Stimulated activated CD8-positive, alpha-beta memory T cell treated with anti-CD3 and anti-CD28 coated beads, Interleukin-4, amount 100 ng/mL, for 1 hour (primary cell): Measurements from ENCODE around the gene RANBP17.
"Not testable (repeated sequence)": the region's sequence is repeated elsewhere in the genome, so short reads cannot be mapped to it uniquely, and the experiment has no call there.

Experiments used
- DNase-seq, 2 donors: peaks; one replicate each; pipeline ENCODE4 v3.0.0-alpha.2; 2020; ENCODE audit warnings: low read depth in 2 of 2, low spot score in 1 of 2

The RANBP17 gene

DNA sequence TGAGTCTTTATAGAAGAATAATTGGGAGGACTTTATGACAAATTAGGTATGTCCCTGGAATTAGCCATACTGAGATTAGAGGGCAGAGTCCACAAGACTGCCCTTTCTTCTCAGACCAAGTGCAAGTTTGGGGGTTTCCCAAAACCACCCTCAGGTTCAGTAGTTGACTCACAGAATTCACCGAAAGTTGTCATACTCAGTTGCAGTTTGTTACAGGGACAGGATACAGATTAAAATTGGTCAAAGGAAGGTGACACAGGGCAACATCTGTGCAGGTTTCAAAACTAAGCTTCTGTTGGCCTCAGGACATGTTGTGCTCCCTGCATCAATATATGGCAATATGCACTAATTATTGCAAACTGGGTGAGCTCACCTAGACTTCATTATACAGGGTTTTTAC is 3.8 kb downstream of the RANBP17 start:
- no peak for DNase-seq

- no peak for DNase-seq
Observed at GRCh38 chr5:170867825-170868224, 6.0 kb downstream of the RANBP17 start.

DNA sequence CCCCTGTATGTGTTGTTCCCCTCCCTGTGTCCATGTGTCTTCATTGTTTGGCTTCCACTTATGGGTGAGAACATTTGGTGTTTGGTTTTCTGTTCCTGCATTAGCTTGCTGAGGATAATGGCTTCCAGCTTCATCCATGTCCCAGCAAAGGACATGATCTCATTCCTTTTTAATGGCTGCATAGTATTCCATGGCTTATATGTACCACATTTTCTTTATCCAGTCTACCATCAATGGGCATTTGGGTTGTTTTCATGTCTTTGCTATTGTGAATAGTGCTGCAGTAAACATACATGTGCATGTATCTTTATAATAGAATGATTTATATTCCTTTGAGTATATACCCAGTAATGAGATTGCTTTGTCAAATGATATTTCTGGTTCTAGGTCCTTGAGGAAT is 8.6 kb downstream of the RANBP17 start:
- DNase-seq, result not testable (repeated sequence)

DNA sequence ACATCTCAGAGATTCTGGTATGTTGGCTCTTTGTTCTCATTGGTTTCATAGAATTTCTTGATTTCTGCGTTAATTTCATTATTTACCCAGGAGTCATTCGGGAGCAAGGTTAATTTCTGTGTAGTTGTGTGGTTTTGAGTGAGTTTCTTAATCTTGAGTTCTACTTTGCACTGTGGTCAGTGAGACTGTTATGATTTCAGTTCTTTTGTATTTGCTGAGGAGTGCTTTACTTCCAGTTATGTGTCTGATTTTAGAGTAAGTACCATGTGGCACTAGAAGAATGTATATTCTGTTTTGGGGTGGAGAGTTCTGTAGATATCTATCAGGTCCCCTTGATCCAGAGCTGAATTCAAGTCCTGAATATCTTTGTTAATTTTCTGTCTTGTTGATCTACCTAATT is 12.2 kb downstream of the RANBP17 start:
- no peak for DNase-seq

DNA sequence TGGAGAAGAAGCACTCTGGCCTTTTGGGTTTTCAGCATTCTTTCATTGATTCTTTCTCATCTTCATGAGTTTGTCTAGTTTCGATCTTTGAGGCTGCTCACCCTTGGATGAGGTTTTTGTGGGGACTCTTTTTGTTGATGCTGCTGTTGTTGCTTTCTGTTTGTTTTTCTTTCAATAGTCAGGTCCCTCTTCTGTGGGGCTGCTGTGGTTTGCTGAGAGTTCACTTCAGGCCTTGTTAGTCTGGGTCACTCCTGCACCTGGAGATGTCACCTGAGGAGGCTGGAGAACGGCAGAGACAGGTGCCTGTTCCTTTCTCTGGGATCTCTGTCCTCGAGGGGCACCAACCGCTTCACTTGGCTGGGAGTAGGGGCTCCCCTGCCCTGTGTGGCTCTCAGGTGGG is 14.0 kb downstream of the RANBP17 start:
- DNase-seq, result no peak

DNA sequence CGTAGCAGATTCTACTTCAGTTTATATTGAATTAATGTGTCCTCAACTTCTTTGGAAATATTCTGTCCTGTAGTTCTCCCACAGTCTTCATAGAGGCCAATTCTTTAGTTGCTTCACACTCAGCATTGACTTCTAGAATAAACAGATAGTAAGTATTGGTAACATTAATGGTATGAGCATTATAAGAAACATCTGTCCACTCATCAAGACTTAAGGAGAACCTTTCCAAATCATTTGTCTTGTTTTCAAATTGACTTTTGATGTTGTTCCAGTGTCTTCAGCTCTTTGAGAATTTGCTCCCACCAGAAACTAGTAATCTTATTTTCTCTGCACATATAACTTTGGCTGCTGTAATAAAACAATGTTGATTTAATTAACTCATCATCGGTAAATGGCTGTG is 18.3 kb downstream of the RANBP17 start:
- DNase-seq, result no peak

- no peak for DNase-seq
Observed at GRCh38 chr5:170882345-170882744, 20.5 kb downstream of the RANBP17 start.

DNA sequence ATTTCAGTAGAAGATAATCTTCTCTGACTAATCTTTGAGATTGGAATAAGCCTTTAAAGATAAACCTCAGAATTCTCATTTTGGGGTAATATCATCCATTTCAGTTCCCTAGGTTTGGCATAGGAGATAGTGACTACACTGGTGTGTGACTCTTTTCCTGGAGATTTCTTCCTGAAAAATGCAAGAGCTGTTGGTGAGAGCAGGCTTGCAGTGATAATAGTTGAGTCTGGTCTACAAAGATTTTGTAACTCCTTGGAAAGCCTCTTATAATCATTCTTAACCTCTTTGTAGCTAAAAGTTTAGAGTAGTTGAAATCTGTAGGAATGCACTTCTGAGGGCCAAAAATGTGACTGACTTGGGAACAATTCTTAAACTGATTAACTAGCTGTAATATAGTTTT is 23.4 kb downstream of the RANBP17 start:
- no peak for DNase-seq

GRCh38 chr5:170885809-170886208 is 24.0 kb downstream of the RANBP17 start:
- DNase-seq, result no peak

GRCh38 chr5:170886210-170886894 is 24.5 kb downstream of the RANBP17 start:
- no peak for DNase-seq

GRCh38 chr5:170892196-170892595 is 30.4 kb downstream of the RANBP17 start:
- DNase-seq, result no peak

DNA sequence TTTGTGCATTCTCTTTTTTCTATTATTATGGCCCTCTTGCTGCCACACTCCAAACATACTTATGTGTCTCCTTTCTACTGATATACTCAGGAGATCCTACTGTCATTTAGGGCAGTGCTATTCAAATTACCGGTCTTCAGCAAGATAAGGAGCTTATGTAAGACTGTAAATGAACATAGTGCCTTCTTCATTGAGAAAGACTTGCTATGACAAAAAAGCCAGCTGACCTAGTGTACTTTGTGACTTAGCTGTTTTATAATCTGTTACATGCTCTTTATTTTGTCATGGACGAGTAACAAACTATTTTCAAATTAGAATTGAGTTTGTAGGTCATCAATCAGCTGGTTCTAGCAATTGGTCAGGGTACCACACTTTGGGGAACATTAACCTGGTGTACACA is 32.8 kb downstream of the RANBP17 start:
- no peak for DNase-seq

GRCh38 chr5:170896779-170897178 is 35.0 kb downstream of the RANBP17 start:
- no peak for DNase-seq

- DNase-seq, result no peak
Observed at GRCh38 chr5:170903075-170903474, 41.3 kb downstream of the RANBP17 start.

GRCh38 chr5:170907758-170908157 is 45.9 kb downstream of the RANBP17 start:
- DNase-seq, result no peak

DNA sequence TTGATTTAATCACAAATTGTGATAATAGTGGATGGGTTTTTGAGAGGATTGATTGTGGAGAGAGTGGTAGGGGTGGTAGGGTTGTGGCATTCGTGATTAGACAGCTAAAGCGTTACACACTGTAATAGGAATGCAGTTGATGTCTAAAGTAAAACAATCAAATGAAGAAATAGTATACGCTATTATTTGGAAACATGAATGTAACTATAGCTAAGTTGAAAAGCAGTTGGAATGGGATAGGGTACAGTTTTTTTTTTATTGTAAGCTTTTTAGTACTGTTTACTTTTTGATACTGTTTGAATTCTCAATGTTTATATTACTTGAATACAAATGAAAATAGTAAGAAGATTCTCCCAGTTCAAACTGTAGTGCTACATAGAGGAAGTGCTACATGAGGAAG is 51.8 kb downstream of the RANBP17 start:
- DNase-seq, result no peak

GRCh38 chr5:170917113-170917512 is 55.3 kb downstream of the RANBP17 start:
- DNase-seq, result no peak

DNA sequence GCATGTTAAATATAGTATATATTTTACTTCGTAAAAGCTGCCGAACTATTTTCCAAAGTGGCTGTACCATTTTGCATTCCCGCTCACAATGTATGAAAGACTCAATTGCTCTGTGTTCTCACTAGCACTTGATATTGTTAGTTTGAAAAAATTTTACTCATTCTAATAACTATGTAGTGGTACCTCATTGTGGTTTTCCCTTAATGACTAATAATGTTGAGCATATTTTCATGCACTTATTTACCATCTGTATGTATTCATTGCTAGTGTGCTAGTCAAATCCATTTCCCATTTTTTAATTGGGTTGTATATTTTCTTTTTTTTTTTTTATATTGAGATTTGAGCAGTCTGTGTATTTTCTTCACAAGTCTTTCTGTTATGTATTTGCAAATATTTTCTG is 58.4 kb downstream of the RANBP17 start:
- no peak for DNase-seq

- DNase-seq, result not testable (repeated sequence)
Observed at GRCh38 chr5:170922331-170922730, 60.5 kb downstream of the RANBP17 start.

DNA sequence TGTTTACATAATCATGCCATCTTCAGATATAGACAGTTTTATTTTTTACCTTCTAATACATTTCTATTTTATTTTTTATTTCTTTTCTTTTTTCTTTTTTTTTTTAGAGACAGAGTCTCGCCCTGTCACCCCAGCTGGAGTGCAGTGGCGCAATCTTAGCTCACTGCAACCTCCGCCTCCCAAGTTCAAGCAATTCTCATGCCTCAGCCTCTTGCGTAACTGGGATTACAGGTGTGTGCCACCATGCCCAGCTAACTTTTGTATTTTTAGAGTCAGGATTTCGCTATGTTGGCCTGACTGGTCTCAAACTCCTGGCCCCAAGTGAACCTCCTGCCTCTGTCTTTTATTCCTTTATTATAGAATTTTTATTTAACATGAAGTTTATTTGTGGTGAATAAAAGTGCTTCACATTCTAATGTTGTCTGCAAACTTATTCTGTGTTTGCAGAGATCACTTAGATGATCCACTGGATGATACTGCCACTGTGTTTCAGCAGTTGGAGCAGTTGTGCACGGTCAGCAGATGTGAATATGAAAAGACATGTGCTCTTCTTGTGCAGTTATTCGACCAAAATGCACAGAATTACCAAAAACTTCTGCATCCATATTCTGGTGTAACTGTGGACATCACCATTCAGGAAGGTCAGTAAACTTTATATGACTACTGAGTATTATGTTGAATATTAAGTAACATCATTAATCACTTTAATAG is 62.2 kb downstream of the RANBP17 start:
- DNase-seq, result no peak

GRCh38 chr5:170935534-170936218 is 73.9 kb downstream of the RANBP17 start:
- not testable (repeated sequence) for DNase-seq

DNA sequence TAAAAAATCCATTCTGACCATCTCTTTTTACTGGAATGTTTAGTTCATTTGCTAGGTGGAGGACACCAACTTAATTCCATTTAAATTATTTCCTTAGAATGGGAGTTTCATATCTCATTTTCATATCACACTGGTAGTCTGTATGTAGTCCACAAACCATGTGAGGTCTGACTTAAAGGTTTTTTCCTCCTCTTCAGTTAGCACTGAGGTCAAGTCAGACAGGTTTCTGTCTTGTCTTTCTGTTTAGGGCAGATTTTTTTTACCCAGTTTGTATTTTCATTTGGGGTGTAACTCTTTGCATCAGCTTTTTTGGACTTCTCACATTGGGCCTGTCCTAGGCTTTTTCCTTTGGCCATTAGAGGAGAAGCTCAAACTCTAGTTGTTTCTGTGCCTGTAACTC is 75.3 kb downstream of the RANBP17 start:
- no peak for DNase-seq
